HT1080 (cell line): ENCODE results near the gene CNOT4. TPM values are rescaled to one million over a fixed set of nuclear protein-coding genes. Genes with fewer than 3 reads are reported as not detected.

Source experiments
- DNase-seq: peaks from one replicate; pipeline ENCODE4 v3.0.0-alpha.2; 2015; ENCODE audit warnings: low read depth
- total RNA-seq: library from RNA; depleted of rRNA; stranded (reverse); fragments of >200 nt; shearing (Covaris generic); gene quantifications from 2 replicates; pipeline ENCODE4 v1.2.3, GENCODE V29; 2014

CNOT4 gene
- total RNA-seq, 1 experiment from 2014 or later: 13.2 TPM

GRCh38 chr7:135405969-135406368, 103.9 kb downstream of the CNOT4 start:
- no peak for DNase-seq

- DNase-seq: no peak
These were observed 106.6 kb downstream of the CNOT4 start for GRCh38 chr7:135403302-135403701.

DNA sequence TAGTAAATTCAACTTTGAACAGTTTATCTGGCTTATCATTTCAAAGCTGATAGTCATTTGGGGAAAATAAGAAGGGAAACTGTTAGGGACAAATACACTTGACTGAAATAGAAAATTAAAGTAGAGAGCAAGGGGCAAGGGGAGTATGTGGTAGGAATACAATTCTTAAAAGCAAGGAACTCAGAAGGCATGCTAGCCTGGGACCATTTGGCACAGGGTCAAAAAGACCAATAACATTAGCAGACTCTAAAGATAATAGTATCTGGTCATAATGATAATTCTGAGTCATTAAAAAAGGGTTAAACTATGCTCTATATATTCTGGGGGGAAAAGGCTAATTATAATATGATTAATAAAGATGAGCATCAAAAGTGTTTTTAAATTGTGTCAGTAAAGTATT, 112.2 kb downstream of the CNOT4 start:
- no peak for DNase-seq

GRCh38 chr7:135392701-135393100, 117.2 kb downstream of the CNOT4 start:
- DNase-seq: no peak

GRCh38 chr7:135391514-135391913, 118.4 kb downstream of the CNOT4 start:
- DNase-seq: no peak

GRCh38 chr7:135390829-135391228, 119.1 kb downstream of the CNOT4 start:
- no peak for DNase-seq

- no peak for DNase-seq
These were observed 119.9 kb downstream of the CNOT4 start for GRCh38 chr7:135389971-135390370.

DNA sequence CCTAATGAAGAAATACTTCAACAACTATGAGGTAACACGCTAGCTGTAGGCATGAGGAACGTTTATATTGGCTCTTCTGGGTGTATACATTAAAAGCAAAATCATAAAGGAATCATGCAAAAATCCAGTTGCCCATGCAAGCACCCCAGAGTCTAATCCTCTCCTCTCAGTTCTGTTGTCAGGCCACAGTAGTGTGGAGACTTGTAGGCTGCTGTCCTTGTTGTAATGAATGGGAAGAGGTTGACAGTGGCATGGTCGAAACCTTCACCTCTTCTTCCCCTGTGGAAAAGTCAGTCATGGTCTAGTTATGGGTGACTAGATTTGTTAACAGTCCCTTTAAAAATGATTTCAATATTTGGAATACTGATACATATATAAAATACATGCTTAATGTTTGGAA, 121.3 kb downstream of the CNOT4 start:
- no peak for DNase-seq

DNA sequence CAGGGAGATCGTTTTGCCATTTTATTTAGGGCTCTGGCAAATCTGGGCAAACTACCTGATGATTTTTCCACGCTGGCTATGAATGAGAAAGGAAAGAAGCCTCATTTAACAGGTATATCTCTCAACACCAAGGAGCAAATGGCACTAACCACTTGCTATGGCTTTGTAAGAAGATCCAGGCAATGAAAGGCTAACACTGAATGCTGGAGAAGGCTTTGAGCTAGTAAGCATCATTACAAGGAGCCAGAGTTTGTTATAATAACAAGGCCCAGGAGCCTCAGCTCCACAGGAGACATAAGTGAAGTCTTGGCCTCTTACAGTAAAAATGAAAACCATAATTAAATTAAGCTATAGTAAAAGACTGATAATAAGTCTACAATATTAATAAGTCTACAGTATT, 123.1 kb downstream of the CNOT4 start:
- DNase-seq: no peak

DNA sequence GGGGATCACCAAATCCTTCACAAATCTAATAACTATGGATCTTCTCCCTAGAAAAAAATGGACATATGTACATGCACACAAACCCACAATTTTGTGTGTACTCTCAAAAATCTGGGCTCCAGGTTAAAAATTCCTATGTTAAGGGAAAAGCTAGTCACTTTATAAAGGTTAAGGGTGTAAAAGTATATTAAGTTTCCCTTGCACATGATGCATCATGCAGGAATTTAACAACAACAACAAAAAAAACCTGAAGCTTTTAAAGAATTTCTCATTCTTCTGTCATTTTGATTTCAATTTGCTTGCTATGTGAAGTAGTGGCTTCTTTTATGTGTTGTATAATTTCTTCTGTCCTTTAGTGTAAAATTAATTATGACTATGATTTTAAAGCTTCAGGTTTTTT, 123.7 kb downstream of the CNOT4 start:
- DNase-seq: no peak

DNA sequence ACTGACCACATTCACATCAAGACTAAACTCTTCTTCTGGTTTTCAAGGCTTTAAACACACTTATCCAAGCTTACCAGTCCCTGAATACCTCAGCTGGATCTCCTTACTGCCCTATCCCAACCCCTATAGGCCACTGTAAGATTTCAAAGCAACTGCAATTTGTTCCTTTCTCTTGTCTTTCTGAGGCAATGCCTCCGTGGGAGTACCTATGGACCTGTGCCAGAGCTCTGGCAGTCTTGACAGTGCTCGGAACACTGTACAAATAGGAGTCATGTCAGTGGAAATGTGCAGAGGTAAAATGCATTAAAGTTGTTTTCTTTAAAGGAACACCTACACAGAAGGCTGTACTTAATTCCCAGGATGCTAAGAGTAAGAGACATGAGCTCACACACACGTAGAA, 124.7 kb downstream of the CNOT4 start:
- no peak for DNase-seq

- DNase-seq: no peak
These were observed 126.3 kb downstream of the CNOT4 start for GRCh38 chr7:135383525-135384175.

- no peak for DNase-seq
These were observed 127.7 kb downstream of the CNOT4 start for GRCh38 chr7:135382173-135382572.

DNA sequence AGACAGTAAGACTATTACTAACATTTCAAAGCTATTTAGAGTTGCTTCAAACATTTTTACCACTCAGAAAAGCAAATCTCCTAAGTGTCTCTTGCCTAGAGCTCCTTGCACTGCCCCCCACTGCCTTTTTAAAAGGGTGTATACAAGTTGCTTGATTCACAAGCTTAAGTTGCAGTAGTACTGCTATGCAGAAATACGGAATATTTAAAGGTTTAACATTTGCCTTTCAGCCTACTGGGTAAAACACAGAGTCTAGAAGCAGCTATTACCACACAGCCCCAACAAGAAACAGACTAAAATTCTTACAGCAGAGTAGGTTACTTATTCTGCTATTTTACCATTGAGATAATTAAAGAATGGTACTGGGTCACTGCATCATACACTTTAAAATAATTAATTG, 128.5 kb downstream of the CNOT4 start:
- DNase-seq: no peak

- no peak for DNase-seq
These were observed 129.6 kb downstream of the CNOT4 start for GRCh38 chr7:135380351-135380750.

DNA sequence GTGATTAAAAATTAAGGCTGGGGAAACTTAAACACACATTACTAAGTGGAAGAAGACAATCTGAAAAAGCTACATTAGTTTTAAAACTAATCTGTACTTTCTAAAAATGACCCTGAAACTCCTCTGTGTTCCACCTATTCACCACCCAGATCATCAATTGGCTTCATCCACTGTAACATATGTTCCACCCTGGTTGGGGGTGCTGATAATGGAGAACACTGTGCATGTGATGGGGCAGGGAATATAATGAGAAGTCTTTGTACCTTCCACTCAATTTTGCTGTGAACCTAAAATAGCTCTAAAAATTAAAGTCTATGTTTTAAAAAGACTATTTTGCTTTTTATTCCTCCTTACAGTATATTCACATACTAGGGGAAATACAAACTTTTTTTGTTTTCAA, 132.7 kb downstream of the CNOT4 start:
- no peak for DNase-seq

- no peak for DNase-seq
These were observed 133.8 kb downstream of the CNOT4 start for GRCh38 chr7:135375908-135376699.

DNA sequence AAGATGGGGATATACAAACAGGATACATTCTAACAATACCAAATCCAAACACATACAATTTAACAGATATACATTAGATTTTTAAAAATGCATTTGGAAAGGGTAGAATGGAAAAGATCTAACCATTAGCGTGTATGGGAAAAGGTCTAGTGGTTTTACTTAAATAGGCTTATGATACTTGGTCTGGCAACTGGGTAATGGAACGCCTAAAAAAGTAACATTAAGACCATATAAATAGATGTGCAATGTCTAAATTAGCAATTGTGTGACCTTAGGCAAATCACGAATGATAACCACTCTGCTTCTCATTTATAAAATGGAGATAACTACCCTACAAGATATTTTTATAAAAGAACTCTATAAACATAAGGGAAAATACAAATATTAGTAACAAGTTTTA, 135.2 kb downstream of the CNOT4 start:
- no peak for DNase-seq

- no peak for DNase-seq
These were observed 137.7 kb downstream of the CNOT4 start for GRCh38 chr7:135372222-135372621.

GRCh38 chr7:135370656-135371055, 139.2 kb downstream of the CNOT4 start:
- no peak for DNase-seq

- no peak for DNase-seq
These were observed 140.5 kb downstream of the CNOT4 start for GRCh38 chr7:135369405-135369804.

DNA sequence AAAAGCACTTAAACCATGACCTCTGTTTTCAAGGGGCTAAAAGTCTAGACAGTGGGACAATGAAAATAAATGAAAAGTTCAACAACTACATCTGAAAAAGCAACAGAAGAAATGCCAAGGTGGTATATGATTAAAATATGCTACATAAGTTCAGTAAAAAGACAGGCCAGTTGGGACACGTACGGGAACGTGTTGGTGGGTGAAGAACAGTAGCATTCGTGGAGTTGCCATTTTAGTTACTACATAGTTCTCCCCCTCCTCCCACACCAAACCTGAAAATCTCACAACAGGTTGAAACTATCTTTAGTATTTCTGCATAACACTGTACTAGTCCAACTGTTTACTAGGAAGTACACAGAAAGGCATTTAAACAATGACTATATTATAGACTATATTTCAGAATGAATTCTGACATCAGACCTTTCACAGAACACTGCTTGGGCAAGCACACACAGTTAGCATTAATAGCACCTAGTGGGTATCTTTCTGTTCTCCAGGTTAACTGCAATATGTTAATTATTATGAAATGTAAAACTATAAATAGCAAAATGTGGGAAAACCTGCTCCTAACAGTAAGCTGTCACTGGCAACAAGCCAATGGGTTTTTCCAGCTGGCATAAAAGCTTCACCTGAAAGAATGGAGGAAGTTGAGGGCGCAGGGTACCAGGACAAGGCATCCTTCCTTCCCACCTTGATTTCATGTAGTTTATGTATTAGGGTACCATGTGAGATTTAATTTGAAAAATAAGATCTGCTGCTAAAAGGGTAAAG, 141.3 kb downstream of the CNOT4 start:
- DNase-seq: no peak
